Stimulated activated CD4-positive, alpha-beta T cell treated with anti-CD3 and anti-CD28 coated beads, Interleukin-12 subunit alpha, Interleukin-12 subunit beta, amount 100 ng/mL, for 48 hours (primary cell): ENCODE measurements around the gene LANCL3.
"Not testable (repeated sequence)": the region's sequence is repeated elsewhere in the genome, so short reads cannot be mapped to it uniquely, and the experiment has no call there.

Source experiments
- DNase-seq, 3 donors: peaks; one replicate each; pipeline ENCODE4 v3.0.0-alpha.2; 2020; ENCODE audit warnings: low read depth in 2 of 3, low spot score in 1 of 3

Gene LANCL3

DNA sequence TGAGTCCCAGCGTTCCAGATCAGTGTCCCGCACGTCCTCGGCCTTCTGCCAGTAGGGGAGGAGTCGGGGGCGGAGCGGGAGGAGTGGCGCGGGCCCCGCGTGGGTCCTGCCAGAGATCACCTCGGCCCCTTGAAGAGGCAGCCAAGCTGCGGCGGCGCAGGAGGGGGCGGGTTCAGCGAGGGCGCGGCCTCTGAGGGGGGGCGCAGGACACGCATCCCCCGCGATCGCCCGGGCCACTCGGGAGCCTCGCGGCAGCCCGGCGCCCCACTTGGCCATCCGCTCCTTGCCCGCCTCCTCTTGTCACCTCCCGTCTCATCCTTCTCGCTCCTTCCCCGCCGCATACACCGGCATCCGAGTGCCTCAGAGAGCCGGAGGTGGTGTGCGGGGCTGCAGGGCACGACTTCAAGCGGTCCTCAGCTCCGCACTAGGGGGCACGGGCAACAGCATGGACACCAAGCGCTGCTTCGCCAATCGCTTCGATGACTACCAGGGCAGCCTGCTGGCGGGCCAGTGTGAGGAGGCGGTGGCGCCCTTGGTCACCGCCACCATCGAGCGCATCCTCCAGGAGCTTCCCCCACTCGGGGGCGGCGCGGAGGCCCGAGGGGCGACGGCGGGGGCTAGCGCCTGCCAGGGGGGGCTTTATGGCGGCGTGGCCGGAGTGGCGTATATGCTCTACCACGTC, at the start of gene LANCL3:
Gene LANCL3 (plus strand): TSS at position 236 of the 682 bp plus-strand sequence. CDS start 210 bp downstream, at position 446.
- DNase-seq, result not testable (repeated sequence)

GRCh38 chrX:37523673-37524072, 47.8 kb upstream of the LANCL3 start:
- DNase-seq, result not testable (repeated sequence)

GRCh38 chrX:37541991-37542390, 29.5 kb upstream of the LANCL3 start:
- no peak for DNase-seq

- no peak for DNase-seq
Observed at GRCh38 chrX:37542791-37543190, 28.7 kb upstream of the LANCL3 start.

DNA sequence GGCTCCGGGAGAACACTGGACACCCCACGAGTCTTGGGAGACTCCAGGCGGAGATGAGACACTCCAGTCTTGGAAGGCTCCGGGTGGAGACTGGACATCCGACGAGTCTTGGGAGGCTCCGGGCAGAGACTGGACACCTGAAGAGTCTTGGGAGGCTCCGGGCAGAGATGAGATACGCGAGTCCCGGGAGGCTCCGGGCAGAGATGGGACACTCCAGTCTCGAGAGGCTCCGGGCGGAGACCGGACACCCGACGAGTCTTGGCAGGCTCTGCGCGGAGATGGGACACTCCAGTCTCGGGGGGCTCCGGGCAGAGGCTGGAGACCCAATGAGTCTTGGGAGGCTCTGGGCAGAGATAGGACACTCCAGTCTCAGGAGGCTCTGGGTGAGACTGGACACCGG, 28.1 kb upstream of the LANCL3 start:
- no peak for DNase-seq

DNA sequence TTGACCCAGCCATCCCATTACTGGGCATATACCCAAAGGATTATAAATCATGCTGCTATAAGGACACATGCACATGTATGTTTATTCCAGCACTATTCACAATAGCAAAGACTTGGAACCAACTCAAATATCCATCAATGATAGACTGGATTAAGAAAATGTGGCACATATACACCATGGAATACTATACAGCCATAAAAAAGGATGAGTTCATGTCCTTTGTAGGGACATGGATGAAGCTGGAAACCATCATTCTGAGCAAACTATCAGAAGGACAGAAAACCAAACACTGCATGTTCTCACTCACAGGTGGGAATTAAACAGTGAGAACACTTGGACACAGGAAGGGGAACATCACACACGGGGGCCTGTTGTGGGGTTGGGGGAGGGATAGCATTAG, 26.9 kb upstream of the LANCL3 start:
- not testable (repeated sequence) for DNase-seq

- no peak for DNase-seq
Observed at GRCh38 chrX:37545066-37545465, 26.4 kb upstream of the LANCL3 start.

DNA sequence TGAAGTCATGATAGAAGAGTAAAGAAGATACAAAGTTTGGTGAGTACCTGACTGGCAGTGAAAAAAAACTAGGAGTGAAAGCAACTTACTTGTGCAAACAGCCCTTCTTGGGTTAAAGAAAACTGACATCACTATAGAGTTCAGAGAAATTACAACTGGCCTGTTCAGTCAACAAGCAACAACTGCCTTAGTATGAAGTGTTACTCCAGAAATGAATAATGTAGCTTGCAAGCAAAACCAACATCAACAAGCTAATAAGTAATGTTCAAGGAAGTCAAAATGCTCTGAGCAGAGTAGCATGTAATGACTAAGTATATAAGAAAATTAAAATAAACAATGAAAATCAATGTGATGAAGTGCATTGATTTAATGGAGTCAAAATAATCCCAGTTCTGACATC, 21.8 kb upstream of the LANCL3 start:
- DNase-seq, result not testable (repeated sequence)

DNA sequence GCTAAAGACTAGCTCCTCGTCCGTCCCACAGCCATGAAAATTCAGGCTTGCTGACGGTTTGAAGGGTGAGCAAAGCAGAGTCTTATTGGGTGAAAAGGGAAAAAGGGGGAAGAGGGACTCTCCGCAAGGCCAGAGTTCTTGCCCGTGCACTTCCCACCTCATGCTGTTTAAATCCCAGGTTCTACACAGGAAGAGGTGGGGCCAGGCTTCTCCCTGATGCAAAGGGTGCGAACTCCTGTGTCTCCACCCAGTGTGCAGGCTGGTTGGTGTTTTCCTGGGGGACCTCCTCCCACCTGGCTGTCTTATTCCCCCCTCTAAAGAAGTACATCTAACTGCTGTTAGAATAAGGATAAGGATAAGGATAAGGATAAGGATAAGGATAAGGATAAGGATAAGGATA, 18.0 kb upstream of the LANCL3 start:
- no peak for DNase-seq

- not testable (repeated sequence) for DNase-seq
Observed at GRCh38 chrX:37565254-37565653, 6.2 kb upstream of the LANCL3 start.

DNA sequence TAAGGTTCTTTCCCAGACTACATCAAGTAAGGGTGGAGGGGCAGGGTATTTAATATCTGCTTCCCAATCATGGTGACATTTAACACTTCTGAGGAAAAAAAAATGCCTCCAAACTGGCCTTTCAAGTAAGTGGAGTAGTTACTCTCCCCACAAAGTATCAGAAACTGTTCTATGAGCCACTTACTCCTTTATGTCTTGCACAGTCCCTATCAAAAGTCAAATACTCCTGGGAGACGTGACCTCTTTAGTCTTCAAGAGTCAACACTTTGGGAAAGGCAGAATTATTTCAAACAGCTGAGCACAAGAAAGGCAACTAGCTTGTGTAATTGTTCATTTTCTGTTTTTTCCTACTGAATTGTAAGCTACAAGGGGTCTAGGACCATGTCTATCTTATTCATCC, 1.1 kb upstream of the LANCL3 start:
- not testable (repeated sequence) for DNase-seq

GRCh38 chrX:37572108-37572587, 687 bp downstream of the LANCL3 start:
- DNase-seq, result not testable (repeated sequence)

DNA sequence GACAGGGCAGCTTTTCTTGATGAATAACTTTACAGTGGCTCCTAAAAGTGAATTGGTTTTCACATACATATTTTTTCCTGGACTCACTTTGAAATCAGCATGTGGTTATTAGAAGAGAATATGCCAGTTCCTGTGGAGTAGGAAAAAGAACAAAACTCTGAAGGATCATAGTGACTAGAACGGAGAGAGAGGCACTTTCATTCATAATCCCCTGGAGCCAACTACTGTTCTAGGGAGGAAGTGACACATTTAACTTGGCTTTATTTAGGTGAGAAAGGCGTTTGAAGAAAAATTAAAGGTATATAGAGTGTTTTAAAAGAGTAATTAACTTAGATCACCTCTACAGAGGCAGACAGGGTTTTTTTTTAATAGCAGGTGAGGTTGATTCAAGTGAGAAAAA, 1.7 kb downstream of the LANCL3 start:
- not testable (repeated sequence) for DNase-seq

DNA sequence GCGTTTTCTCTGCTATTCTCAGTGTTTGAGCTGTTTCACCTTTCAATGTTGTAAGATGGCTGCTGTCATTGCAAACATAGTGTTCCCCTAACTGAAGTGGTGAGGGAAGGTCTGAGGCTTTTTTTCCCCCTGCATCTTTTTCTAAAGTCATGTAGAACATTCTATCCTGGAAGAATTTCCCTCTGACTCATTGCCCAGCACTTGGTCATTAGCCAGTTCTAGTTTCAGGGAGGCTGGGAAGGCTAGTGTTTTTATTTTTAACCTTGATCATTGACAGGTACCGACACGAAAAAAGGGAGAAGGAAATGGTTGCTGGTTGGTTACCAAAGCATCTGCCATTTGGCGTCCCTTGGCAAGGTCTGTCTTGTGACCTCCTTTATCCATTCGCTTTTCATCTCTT, 6.6 kb downstream of the LANCL3 start:
- DNase-seq, result no peak

DNA sequence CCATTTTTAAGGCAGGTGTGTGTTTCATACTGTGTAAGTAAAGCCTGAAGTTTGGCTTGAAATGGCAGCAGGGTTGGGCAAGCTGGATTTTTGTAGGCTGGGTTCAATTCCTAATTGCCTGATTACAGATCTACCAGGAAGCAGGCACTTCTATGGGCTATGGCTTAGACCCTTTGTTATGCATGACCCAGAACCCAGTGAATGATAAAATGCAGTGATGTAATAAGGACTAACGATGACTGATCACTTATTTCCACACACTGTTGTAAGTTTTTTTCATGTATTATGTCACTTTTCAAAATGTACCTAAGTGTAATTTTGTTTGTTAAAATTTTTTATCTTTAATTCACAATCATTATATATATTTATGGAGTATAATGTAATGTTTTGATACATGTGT, 8.6 kb downstream of the LANCL3 start:
- DNase-seq, result no peak

- DNase-seq, result not testable (repeated sequence)
Observed at GRCh38 chrX:37587337-37587736, 15.9 kb downstream of the LANCL3 start.

- no peak for DNase-seq
Observed at GRCh38 chrX:37590047-37590446, 18.6 kb downstream of the LANCL3 start.

- DNase-seq, result no peak
Observed at GRCh38 chrX:37594755-37595382, 23.4 kb downstream of the LANCL3 start.

DNA sequence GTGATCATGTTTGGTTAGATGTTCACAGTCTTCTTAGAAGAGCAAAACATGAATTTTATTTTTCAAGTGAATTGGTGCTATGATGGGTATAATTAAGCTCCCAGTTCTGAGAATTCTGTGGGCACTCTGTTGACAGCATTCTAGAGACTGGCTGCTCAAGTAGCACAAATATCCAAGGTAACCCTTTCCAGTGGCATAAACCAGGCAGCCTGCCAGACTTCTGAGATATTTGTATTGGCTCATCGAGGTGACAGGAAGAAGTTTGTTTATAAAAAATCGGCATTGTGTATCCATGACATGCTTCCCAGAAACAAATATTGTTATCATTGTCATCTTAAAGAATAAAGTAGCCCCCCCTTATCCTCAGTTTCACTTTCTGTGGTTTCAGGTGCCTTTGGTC, 28.3 kb downstream of the LANCL3 start:
- DNase-seq, result no peak

- DNase-seq, result no peak
Observed at GRCh38 chrX:37603938-37604409, 32.5 kb downstream of the LANCL3 start.

DNA sequence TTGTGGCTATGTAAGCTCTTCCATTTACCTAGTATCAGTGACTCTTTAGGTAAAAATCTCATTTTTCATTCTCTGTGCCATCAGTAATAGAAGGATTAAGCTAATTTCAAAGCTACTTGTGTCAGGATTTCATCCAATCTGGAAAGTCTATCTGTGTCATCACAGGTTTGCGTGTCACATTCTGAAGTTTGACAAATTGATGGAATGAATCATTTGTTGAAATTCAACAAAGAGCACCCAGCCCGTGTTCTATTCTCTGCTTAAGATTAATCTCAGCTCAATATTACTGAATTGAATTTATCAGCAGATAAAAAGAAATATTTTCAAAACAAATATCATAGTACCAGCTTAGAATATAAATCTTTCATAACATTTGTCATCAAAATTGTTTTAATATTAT, 35.8 kb downstream of the LANCL3 start:
- DNase-seq, result no peak

GRCh38 chrX:37608156-37608555, 36.7 kb downstream of the LANCL3 start:
- DNase-seq, result no peak

- DNase-seq, result no peak
Observed at GRCh38 chrX:37609727-37610126, 38.3 kb downstream of the LANCL3 start.
